ENCODE results near the gene ACOT7.

Gene ACOT7

DNA sequence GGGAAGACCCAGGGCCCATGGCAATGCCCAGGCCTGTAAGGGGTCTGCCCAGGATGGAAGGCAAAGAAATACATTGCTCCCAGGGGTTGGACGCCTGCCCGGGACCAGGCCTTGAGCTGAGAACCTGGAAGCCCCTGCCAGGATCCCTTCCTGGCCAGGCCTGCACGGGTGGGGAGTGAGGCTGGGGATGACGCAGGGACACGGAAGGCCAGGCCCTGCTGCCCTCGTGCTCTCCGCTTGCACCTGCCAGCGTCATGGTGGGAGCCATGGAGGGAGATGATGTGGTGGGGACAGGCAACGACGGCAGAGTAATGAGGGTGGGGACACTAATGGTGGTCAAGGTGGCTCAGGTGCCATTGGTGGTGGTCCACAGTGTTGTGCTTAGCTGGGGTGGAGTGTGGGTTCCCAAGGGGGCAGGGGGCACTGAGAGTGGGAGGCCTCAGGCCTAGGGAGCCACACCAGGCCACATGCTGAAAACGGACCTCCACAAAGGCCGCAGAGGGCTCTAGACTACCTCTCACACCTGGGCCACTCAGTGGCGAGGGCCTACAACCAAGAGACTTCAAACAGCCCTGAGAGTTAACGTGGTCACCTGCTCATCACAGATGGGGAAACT, 145.3 kb downstream of the ACOT7 start:
- TF ChIP-seq MAX (IDR thresholded peaks at IDR 0.05) (no peak), EP300 (IDR thresholded peaks at IDR 0.05; ENCODE audit: borderline replicate concordance) (no peak), TAF1 (IDR thresholded peaks at IDR 0.05; ENCODE audit: low read depth) (no peak), TCF12 (IDR thresholded peaks at IDR 0.05; ENCODE audit: low read depth) (no peak), YY1 (IDR thresholded peaks at IDR 0.05; ENCODE audit: low read depth) (no peak), CREB1 (IDR thresholded peaks at IDR 0.05; ENCODE audit: low read depth) (no peak), FOXM1 (IDR thresholded peaks at IDR 0.05; ENCODE audit: borderline replicate concordance, low read depth) (no peak), NFIC (IDR thresholded peaks at IDR 0.05) (no peak), ZBTB7A (IDR thresholded peaks at IDR 0.05; ENCODE audit: low read depth) (no peak; the same call in 1 of the 2 replicates), EGR1 (IDR thresholded peaks at IDR 0.05) (no peak), CEBPB (IDR thresholded peaks at IDR 0.05) (no peak), RAD21 (IDR thresholded peaks at IDR 0.05; ENCODE audit: low read depth) (no peak), TEAD4 (IDR thresholded peaks at IDR 0.05) (no peak)

DNA sequence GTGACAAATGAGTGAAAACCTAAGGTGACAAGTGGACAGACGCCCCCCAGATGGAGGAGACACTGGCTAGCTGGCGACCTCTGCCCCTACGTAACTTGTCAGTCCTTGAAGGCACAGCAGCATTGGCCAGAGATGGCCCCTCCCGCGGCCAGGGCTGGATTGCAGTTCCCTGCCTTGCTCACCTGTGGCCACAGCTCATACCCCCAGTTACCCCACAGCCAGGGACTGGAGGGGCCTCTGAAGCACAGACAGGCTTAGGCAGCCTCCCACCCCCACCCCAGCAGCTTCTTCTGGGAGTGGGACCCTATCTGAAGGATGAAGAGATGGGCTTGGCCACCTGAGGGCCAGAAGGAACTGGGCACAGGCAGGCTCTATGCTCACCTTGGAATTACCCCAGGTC, 145.9 kb downstream of the ACOT7 start:
- no peak for TF ChIP-seq ZBTB7A (IDR thresholded peaks at IDR 0.05; ENCODE audit: low read depth)

DNA sequence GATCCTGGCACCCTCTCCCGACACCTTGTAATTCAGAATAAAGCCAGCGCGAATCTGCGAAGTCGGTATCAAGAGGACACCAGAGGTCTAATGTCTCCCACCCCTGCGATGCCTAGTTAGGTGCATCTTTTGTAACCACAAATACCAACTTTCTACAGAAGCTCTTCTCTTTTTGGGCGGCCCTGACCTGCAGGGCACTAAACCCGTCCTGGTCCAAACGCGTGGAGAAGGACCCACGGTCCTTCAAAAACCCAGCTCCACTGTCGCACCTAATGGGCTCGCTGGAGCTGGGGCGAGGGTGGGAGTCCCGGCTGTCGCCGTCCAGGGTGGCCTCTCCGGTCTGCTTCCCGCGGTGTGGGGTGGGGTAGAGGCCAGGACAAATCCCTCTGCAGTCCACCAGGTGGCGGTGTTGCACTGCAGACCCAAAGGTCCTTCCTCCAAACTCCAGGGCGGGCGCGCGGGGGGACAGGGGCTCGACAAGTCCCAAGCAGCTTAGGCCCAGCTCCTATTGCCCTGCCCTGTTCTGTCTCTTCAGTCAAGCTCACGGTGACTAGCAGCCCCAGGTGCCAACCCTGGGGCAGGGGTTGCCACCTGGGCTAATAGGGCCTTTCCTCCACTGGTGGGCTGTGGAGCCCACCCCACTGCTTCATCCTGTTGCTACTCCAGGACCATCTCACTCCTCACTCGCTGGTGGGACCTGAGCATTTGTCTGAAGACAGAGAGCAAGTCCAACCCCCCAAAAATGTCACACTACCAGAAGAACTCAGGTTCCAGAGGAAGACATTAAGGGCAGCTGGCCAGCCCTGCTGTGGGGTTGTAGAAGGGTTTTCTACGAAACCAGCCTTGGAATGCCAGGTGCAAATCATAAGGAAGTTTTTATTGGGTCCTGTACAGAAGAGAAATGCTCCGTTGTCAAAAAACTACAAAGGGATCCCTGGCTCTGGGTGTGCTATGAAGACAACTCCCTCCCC, 146.8 kb downstream of the ACOT7 start:
- TF ChIP-seq RAD21 (IDR thresholded peaks at IDR 0.05; ENCODE audit: low read depth): peak; percentile 94
- TF ChIP-seq ZBTB7A (IDR thresholded peaks at IDR 0.05; ENCODE audit: low read depth): peak; percentile 63; the same call in 1 of the 2 replicates
- TF ChIP-seq TAF1 (IDR thresholded peaks at IDR 0.05; ENCODE audit: low read depth): no peak

DNA sequence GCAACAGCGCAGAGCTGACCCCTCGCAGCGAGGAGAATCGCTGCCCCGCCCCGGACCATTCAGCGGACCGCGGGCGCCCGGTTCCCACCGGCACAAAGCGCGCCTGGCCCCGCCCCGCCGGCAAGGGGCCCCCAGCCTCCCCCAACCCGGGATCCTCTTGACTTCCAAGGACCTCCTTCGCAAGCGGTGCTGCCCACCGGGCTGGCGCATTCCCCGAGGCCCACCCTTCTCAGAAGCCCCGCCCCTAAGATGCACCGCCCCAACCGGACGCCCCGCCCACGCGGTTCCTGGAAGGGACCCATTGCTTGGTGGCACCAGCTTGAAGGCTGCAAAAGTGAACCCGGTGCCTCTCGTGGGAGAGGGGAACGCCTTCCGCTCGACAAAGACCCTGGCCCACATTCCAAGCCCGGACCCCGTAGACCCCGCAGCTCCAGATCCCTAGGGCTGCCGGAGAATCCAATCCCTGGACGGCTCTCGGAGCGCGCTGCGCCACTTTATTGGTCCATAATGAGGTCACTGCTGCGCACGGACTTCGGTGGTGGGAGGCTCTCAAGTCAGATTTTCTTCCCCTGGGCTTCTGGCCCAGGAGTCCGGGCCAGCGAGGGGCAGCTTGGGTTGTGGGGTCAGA, 147.6 kb downstream of the ACOT7 start:
- TF ChIP-seq MAX (IDR thresholded peaks at IDR 0.05) (no peak), EGR1 (IDR thresholded peaks at IDR 0.05) (peak; percentile 52; the same call in 1 of the 2 replicates), FOXM1 (IDR thresholded peaks at IDR 0.05; ENCODE audit: borderline replicate concordance, low read depth) (no peak), EP300 (IDR thresholded peaks at IDR 0.05; ENCODE audit: borderline replicate concordance) (no peak), TEAD4 (IDR thresholded peaks at IDR 0.05) (no peak), RAD21 (IDR thresholded peaks at IDR 0.05; ENCODE audit: low read depth) (no peak)

- TF ChIP-seq EP300 (IDR thresholded peaks at IDR 0.05; ENCODE audit: borderline replicate concordance) (peak; percentile 31), REST (IDR thresholded peaks at IDR 0.05; ENCODE audit: low read depth) (peak; percentile 97), TCF12 (IDR thresholded peaks at IDR 0.05; ENCODE audit: low read depth) (peak; percentile 44; the same call in 1 of the 2 replicates), CEBPB (IDR thresholded peaks at IDR 0.05) (no peak), TEAD4 (IDR thresholded peaks at IDR 0.05) (no peak), MAX (IDR thresholded peaks at IDR 0.05) (peak; percentile 73), RAD21 (IDR thresholded peaks at IDR 0.05; ENCODE audit: low read depth) (peak; percentile 79)
- TF ChIP-seq, protein P1, sequence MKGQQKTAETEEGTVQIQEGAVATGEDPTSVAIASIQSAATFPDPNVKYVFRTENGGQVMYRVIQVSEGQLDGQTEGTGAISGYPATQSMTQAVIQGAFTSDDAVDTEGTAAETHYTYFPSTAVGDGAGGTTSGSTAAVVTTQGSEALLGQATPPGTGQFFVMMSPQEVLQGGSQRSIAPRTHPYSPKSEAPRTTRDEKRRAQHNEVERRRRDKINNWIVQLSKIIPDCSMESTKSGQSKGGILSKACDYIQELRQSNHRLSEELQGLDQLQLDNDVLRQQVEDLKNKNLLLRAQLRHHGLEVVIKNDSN (IDR thresholded peaks at IDR 0.05): 0 out of 2 replicates have a peak, but pooled peaks have one; percentile 19
Measured at GRCh38 chr1:6245086-6245868, 148.3 kb downstream of the ACOT7 start.

GRCh38 chr1:6244401-6245049, 149.0 kb downstream of the ACOT7 start:
- no peak for TF ChIP-seq EP300 (IDR thresholded peaks at IDR 0.05; ENCODE audit: borderline replicate concordance)
- peak; percentile 19; the same call in 1 of the 2 replicates for TF ChIP-seq REST (IDR thresholded peaks at IDR 0.05; ENCODE audit: low read depth)
- TF ChIP-seq EGR1 (IDR thresholded peaks at IDR 0.05): no peak
- no peak for TF ChIP-seq ZBTB7A (IDR thresholded peaks at IDR 0.05; ENCODE audit: low read depth)
- TF ChIP-seq RAD21 (IDR thresholded peaks at IDR 0.05; ENCODE audit: low read depth): no peak
